ENCODE measurements around the gene DPP7. TPM values are rescaled to one million over a fixed set of nuclear protein-coding genes. Genes with fewer than 3 reads are reported as not detected.

Gene DPP7
- total RNA-seq, 1 donor from 2014 or later: 125 TPM

DNA sequence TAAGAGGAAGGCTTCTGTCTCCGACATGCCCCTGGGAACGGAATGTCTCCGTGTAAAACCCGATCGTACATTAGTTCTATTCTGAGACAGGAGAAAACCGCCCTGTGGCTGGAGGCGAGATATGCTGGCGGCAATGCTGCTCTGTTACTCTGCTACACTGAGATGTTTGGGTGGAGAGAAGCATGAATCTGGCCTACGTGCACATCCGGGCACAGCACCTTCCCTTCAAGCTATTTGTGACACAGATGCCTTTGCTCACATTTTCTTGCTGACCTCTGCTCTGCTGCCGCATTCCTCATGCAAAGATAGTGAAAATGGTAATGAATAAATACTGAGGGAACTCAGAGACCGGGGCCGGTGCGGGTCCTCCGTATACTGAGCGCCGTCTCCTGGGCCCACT, 2.2 kb upstream of the DPP7 start:
- TF ChIP-seq, protein P1, sequence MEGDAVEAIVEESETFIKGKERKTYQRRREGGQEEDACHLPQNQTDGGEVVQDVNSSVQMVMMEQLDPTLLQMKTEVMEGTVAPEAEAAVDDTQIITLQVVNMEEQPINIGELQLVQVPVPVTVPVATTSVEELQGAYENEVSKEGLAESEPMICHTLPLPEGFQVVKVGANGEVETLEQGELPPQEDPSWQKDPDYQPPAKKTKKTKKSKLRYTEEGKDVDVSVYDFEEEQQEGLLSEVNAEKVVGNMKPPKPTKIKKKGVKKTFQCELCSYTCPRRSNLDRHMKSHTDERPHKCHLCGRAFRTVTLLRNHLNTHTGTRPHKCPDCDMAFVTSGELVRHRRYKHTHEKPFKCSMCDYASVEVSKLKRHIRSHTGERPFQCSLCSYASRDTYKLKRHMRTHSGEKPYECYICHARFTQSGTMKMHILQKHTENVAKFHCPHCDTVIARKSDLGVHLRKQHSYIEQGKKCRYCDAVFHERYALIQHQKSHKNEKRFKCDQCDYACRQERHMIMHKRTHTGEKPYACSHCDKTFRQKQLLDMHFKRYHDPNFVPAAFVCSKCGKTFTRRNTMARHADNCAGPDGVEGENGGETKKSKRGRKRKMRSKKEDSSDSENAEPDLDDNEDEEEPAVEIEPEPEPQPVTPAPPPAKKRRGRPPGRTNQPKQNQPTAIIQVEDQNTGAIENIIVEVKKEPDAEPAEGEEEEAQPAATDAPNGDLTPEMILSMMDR (conservative IDR thresholded peaks at IDR 0.05; ENCODE audit: low read depth, low read length): no peak
- DNase-seq (ENCODE audit: low read depth): no peak
- no peak overlapping the region for H3K4me3 ChIP-seq (ENCODE audit: low read depth, low read length)

DNA sequence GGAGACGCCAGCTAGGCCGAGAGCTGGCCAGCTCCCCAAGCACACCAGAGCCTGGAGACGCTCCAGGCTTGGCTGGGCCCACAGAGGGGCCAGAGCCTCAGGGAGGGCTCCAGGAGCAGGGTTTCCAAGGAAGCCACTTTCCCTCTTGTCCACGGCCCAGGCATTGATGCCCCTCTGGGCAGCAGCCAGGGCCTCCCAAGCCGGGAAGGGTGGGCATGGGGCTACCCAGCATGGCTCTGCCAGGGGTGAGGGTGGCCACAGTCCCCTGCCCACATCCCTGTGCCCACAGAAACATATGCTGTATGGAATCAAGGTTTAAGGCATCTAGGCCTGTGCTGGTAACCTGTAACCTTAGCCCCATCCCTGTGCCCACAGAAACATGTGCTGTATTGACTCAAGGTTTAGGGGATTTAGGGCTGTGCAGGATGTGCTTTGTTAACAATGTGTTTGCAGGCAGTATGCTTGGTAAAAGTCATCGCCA, 1.5 kb upstream of the DPP7 start:
- H3K4me3 ChIP-seq (ENCODE audit: low read depth, low read length): no peak overlapping the region
- DNase-seq (ENCODE audit: low read depth): no peak
- TF ChIP-seq, protein P1 (conservative IDR thresholded peaks at IDR 0.05; ENCODE audit: low read depth, low read length): no peak

DNA sequence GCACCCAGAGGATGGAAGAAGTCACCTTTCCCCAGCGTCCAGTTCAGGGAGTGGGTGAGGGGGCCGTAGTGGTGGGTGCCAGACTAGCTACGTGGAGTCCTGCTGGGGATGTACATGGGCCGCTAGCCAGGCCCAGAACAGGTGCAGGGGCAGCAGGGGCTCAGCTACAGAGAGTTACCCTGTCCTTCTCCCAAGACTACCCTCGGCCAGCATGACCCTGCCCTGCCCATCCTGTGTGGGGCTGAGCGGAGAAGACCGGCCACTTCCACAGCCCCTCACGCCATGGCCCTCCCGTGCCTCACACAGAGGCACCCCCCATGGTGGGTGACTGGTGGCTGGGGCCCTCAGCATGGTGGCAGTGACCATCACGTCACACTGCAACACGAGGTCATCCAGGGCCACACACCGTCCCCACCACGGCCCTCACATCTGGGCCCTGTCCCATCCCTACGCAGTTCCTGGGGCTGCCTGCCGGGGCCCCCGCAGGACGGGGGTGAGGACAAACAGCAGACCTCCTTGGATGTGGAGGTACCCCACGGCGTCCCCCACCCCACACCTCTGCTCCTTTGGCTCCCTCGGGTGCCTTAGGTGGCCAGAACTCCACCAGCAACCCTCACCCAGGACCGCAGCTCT, 977 bp upstream of the DPP7 start:
- TF ChIP-seq, protein P1 (conservative IDR thresholded peaks at IDR 0.05; ENCODE audit: low read depth, low read length): no peak
- H3K4me3 ChIP-seq (ENCODE audit: low read depth, low read length): peak overlapping the region; percentile 64
- no peak for DNase-seq (ENCODE audit: low read depth)

DNA sequence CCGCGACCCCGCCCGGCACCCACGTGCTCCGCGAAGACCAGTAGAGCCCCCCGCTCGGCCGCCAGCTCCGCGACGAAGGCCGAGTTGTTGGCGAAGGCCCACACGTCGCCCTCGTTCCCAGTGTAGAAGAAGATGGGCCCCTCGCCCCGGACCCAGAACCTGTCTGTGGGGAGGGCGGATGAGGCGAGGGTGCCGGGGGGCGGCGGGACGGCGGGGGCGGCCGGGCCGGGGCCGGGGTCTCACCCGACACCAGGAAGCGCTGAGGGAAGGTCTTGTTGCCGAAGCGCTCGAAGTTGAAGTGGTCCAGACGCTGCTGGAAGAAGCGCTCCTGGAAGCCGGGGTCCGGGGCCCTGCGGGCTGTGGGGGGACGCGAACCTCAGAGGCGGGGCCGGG, 317 bp downstream of the DPP7 start:
- H3K4me3 ChIP-seq (ENCODE audit: low read depth, low read length): peak overlapping the region; percentile 64
- TF ChIP-seq, protein P1 (conservative IDR thresholded peaks at IDR 0.05; ENCODE audit: low read depth, low read length): no peak
- DNase-seq (ENCODE audit: low read depth): no peak

DNA sequence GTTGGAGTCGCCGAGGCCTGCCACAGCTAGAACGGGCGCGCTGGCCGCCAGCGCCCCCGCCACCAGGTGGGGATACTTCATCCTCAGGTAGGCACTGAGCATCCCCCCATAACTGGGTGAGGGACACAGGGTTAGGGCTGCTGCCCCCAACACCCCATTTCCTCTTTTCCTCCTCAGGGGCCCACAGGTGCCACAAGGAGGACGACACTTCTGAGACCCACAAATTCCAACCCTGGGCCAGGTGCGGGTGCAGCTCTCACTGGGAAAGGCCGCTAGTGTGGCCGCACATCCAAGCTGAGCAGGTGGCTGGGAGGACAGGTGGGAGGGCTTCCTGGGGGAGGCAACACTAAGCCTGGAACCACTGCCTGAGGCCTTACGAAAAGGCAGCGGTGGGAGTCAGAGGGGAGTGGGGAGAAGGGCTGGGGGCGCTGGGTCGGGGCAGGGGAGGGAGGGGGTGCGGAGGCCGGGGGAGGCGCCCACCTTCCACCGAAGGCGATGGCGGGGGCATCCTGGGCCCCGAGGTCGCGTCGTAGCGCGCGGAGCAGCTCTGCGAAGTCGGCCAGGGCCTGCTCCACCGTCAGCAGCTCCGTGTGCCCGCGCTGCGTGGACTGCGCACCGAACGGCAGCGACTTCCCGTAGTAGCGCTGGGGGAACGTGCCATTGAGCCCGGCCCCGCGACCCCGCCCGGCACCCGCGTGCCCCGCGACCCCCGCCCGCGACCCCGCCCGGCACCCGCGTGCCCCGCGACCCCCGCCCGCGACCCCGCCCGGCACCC, 961 bp downstream of the DPP7 start:
- TF ChIP-seq, protein P1 (conservative IDR thresholded peaks at IDR 0.05; ENCODE audit: low read depth, low read length): no peak
- no peak overlapping the region for H3K4me3 ChIP-seq (ENCODE audit: low read depth, low read length)
- DNase-seq (ENCODE audit: low read depth): no peak

DNA sequence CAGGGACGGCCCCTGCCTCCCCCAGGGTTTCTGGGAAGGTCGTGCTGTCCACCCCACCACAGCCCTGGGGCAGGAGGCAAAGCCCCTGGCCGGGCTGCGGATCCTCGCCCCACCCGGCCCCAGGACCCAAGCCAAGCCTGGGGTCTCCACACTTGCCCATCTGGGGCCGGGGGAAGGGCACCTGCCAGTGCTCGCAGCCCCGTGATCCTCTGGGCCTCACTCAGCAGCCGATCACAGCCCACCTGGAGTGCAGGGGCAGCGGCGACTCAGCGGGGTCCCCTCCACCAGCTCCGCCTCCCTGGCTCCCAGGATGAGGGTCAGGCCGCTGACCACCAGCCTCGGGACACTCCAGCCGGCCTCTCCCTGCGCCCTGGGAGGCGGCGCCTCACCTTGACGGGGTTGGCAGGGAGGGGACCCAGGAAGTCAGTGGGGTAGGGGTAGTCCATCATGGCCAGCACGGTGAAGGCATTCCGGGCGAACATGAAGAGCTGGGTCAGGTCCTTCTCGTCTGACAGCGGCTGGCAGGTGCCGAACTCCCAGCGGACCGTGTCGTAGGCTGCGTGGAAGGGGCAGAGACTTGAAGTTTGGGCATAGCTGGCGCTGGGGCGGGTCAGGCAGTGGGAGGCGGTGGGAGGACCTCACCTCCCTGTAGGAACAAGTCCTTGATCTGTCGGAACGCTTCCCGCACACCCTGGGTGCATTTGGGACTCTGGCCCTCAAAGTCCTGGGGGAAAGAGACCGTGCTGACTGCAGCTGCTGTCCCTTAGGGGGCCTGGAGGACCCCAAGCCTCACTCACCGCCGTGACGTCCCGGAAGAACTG, 1.8 kb downstream of the DPP7 start:
- TF ChIP-seq, protein P1 (conservative IDR thresholded peaks at IDR 0.05; ENCODE audit: low read depth, low read length): no peak
- H3K4me3 ChIP-seq (ENCODE audit: low read depth, low read length): no peak overlapping the region
- no peak for DNase-seq (ENCODE audit: low read depth)
